GM18499 (cell line): ENCODE results near the gene SIGLEC12.

Experiments used
- ATAC-seq: cut with Tn5 transposase; IDR thresholded peaks from one replicate; pipeline ENCODE4 v1.9.1; 2021; ENCODE audit warnings: moderate number of reproducible peaks; ENCODE audit not compliant: insufficient read depth, unreplicated experiment

The SIGLEC12 gene

DNA sequence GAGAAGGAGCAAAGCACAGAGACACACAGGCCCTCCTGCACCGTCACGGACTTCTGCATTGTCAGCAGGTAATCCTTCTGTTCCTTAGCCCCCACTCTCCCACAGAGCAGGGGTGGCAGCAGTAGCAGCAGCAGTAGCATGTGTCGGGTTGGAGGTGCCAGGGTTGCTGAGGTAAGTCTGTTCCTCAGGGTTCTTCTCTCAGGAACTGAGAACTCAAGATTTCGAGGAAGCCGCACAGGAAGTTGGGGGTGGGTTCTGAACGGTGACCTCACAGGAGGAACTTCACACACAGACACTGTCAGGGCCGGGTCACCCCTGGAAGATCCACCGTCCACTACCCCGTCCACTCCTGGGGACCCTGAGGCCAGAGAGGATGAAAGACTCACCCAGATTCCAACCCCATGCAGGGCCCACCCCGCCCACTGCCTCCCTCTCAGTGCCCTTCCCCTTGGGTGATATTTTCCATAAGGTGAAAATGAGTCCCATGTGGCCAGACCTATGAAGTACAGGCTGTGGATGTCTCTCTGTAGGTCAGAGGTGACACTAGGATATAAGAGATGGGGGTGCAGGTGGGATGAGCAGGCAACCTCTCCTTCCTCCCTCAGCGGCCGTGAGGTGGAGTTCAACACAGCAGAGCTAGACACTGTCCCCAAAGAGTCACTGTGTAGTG lies at the start of gene SIGLEC12:
Gene SIGLEC12 (minus strand): TSS at position 207 of the 670 bp plus-strand sequence. CDS start 67 bp downstream, at position 140.
- ATAC-seq = no peak

- ATAC-seq = no peak
Measured at GRCh38 chr19:51550848-51551672, 49.5 kb upstream of the SIGLEC12 start.

DNA sequence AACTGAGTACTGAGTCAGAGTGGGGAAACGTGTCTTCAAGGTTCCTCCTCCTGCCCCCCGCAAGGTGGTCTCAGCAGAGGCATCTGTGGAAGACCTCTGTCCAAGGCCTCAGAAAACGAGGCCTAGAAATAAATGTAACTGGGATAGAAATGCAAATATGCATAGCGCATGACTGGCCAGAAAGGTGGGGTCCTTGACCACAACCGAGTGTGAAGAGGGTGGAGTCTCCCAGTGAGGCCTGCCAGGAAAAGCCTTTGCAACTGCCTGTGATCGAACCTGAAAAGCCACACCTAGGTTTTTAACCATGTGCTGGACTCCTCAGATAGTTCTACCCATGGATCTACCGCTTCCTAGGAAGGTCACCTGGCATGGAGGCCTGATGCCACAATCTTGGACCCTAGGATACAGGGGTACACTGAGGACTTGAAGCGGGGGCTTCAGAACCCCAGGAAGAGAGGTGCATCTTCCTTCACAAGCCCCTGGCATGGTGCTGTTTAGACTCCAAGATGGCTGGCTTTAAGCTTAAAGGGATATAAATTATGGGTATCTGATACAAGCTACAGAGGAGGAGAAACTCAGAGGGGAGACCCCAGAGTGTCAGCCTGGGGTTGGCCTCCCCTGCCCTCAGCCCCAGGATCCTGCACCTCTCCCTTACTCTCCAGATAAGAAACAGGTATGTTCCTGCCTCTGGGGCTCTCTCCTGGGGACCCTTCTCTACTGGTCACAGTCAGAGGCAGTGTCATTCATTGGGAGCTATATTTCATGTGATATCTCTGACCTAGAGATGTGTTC lies 48.1 kb upstream of the SIGLEC12 start:
- no peak for ATAC-seq

DNA sequence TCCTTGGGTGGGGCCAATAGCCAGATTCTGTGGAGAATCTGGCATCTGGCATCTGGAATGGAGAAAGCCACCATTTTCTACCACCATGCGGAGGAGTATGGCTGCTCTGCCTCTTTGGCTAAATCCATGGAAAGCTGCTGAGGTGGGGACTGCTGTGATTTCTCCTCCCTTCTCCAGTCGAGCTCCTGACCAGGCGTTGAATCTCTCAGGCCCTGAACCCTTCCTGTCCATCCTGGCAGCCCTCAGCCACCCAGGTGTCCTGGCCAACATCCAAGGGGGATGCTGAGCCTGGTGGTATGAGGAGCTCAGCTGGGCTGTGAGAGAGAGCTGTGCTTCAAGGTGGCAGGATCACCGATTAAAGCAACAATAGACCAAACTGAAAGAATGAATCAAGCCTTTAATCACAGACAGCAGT lies 47.3 kb upstream of the SIGLEC12 start:
- no peak for ATAC-seq

GRCh38 chr19:51548213-51548651 lies 46.6 kb upstream of the SIGLEC12 start:
- no peak for ATAC-seq

GRCh38 chr19:51547397-51548212 lies 46.0 kb upstream of the SIGLEC12 start:
- ATAC-seq = no peak

DNA sequence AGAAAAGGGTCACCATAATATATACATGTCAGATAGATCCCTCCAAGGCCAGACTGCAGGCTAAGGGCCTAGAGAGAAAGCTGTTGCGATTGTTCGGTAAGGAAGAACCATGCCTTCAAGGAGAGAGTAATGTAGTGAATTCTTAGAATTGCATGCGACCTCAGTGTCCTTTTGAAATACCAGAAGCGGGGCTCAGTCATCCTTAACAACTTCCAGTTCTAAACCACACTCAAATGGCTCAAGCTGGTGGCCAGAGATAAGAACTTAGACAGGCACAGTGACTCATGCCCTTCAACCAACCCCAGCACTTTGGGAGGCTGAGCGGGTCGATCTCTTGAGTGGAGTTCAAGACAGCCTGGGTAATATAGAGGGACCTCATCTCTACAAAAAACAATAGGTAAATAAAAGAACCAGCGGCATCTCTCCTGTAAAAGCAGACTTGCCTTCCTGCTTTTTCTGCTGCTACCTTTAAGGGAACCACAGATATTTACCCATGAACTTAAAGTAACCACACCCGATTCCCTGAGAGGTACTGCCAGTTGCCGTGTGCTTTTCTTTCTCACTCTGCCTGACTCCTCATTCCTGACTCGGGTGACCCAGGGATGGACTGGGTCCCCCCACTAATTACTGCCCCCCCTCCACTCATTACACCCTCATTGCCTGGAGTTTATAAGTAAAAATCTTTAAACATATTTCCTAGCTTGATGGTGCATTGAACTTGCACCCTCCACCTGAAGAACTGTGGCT lies 45.2 kb upstream of the SIGLEC12 start:
- ATAC-seq = no peak

GRCh38 chr19:51546107-51546649 lies 44.6 kb upstream of the SIGLEC12 start:
- ATAC-seq = no peak

DNA sequence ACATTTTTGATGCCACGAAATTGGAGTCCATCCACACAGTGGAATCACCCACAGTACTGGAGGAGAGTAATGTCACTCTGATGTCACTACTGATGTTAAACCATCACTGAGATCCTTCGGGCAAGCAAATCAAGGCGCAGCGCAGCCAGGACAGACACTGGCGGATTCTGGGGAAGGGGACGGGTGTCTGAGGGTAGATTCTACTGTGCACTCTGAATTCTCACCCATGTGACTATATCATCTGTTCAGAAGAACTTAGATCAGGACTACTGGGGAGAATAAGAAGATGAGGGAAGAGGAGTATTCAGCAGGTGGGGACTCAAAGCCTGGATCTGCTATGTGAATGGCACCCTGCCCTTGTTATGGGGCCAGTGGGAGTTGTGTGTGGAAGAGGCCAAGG lies 42.4 kb upstream of the SIGLEC12 start:
- ATAC-seq = no peak

DNA sequence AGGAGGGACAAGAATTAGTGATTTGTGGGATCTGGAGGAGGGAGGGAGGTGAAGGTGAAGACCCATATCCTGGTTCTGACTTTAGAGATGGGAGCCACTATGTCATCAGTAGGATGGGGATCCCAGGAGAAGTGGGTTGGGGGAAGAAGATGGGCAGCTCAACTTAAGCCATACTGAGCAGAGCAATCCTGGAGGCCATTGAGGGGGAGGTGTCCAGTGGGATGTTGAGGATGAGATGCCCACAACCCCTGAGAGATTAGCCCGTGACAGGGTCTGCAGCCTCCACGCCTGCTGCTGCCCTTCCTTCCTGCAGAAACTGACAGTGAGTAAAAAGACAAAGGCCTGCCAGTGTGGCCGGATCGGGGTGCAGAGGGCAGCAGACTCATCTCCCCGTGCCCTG lies 41.1 kb upstream of the SIGLEC12 start:
- ATAC-seq = no peak

- no peak for ATAC-seq
Measured at GRCh38 chr19:51541458-51542357, 40.1 kb upstream of the SIGLEC12 start.

GRCh38 chr19:51539821-51540366 lies 38.3 kb upstream of the SIGLEC12 start:
- ATAC-seq = no peak

DNA sequence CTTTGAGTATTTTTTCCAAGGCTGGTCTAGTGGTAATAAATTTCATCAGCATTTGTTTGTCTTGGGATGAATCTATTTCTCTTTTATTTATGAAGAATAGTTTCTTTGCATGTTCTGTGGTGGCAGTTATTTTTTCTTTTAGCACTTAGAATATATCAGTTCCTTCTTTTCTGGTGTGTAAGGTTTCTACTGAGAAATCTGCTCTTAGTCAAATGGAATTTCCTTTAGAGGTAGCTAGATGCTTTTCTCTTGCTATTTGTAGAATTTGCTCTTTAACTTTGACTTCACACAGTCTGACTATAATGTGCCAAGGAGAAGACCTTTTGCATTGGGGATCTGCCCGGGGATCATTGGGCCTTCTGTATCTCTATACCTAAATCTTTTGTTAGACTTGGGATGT lies 33.9 kb upstream of the SIGLEC12 start:
- no peak for ATAC-seq

- no peak for ATAC-seq
Measured at GRCh38 chr19:51531349-51532315, 30.0 kb upstream of the SIGLEC12 start, which contains the start of gene SIGLEC6. Gene SIGLEC6, minus strand, starts transcription at chr19:51531670. Its CDS starts 22 bp downstream, at chr19:51531648.

DNA sequence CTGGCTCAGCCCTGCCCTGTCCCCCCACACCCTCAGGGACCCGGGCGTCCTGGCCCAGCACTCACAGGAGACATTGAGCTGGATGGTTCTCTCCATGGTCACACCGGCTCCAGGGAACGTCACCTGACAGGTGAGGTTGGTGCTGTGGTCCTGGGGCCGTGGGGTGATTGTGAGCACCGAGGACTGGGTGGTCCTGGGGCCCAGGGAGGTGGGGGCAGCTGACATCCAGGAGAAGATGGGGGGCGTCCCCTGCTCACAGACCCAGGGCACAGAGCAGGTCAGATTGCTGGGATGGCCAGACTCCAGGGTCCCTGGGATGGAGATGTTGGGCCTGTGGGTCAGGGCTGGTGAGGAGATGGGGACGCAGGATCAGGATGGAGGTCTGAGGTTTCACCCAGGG lies 29.0 kb upstream of the SIGLEC12 start:
- no peak for ATAC-seq

DNA sequence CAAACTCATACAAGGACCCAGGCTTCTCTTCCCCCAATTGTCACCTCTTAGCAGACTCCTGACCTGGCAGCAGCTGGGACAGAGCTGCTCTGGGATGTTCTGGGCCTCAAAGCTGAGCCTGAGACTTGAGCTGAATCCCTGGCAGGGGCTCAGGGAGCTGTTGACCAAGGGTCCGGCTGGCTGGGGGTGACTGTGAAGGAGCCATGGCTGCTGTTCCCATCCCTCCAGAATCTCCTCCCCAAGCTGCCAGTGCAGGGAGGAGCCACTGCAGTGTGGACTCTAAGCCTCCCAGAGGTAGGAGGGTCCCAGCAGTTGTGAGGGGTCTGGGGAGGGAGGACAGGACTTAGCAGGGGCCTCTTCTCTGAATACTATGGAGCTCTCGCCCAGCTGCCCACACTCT lies 27.7 kb upstream of the SIGLEC12 start:
- no peak for ATAC-seq

- no peak for ATAC-seq
Measured at GRCh38 chr19:51525651-51526050, 24.1 kb upstream of the SIGLEC12 start.
